ENCODE measurements around the gene SMPD1.

GRCh38 chr11:6414874-6415328, 24.6 kb downstream of the SMPD1 start:
- no peak for TF ChIP-seq EZH2phosphoT487 (IDR thresholded peaks at IDR 0.05; ENCODE audit: unreplicated experiment)
- TF ChIP-seq CTCF (conservative IDR thresholded peaks at IDR 0.05; ENCODE audit: low read depth in 2 of 2): no peak
- TF ChIP-seq JUNB (IDR thresholded peaks at IDR 0.05; ENCODE audit: unreplicated experiment): no peak

Data from GM23338 (cell line).